ENCODE results near the gene ART1. TPM values are rescaled to one million over a fixed set of nuclear protein-coding genes. Genes with fewer than 3 reads are reported as not detected.
A peak's percentile ranks its signal among the peaks of the same experiment; 100 is the strongest.
"Not testable (repeated sequence)": the region's sequence is repeated elsewhere in the genome, so short reads cannot be mapped to it uniquely, and the experiment has no call there.

The ART1 gene
- total RNA-seq, 1 donor, result not detected

GRCh38 chr11:3641191-3641590 is 3.7 kb upstream of the ART1 start:
- peaks cover 35% of the 10 kb centered on the region for H3K27me3 ChIP-seq (ENCODE audit: insufficient read depth, low read length)
- H3K4me3 ChIP-seq (ENCODE audit: insufficient read depth, low read length), result no peak overlapping the region
- H3K36me3 ChIP-seq (ENCODE audit: insufficient read depth, low read length), result no peaks in the 10 kb centered on the region
- H3K4me1 ChIP-seq (ENCODE audit: insufficient read depth, low read length), result peaks cover 8% of the 10 kb centered on the region
- H3K4me2 ChIP-seq (ENCODE audit: insufficient read depth, low read length), result no peak overlapping the region
- H3K27ac ChIP-seq (ENCODE audit: low read depth, low read length), result no peak overlapping the region
- H3K79me2 ChIP-seq (ENCODE audit: insufficient read depth, low read length), result no peaks in the 10 kb centered on the region
- H3K9me3 ChIP-seq (ENCODE audit: low read depth, low read length), result no peaks in the 10 kb centered on the region
- no peaks in the 10 kb centered on the region for H4K20me1 ChIP-seq (ENCODE audit: insufficient read depth, low read length)
- H2AFZ ChIP-seq (ENCODE audit: low read length), result no peak overlapping the region
- DNase-seq (ENCODE audit: insufficient read length, low spot score, missing footprints), result peak; percentile 66
- TF ChIP-seq CTCF (IDR thresholded peaks at IDR 0.05; ENCODE audit: extremely low read depth, low read depth, low read length), result no peak

GRCh38 chr11:3641701-3642070 is 3.2 kb upstream of the ART1 start, which contains the start of gene ART5:
ART5 (minus strand) TSS chr11:3641992; CDS start chr11:3641862, 130 bp downstream.
- Histone ChIP-seq H3K79me2 (ENCODE audit: insufficient read depth, low read length) (no peaks in the 10 kb centered on the region), H2AFZ (ENCODE audit: low read length) (peak within 1 kb of the TSS; percentile 62), H3K27me3 (ENCODE audit: insufficient read depth, low read length) (peaks cover 40% of the 10 kb centered on the region), H3K9me3 (ENCODE audit: low read depth, low read length) (no peaks in the 10 kb centered on the region), H3K4me1 (ENCODE audit: insufficient read depth, low read length) (peaks cover 8% of the 10 kb centered on the region), H3K4me3 (ENCODE audit: insufficient read depth, low read length) (peak within 1 kb of the TSS; percentile 62), H3K27ac (ENCODE audit: low read depth, low read length) (no peak within 1 kb of the TSS), H3K36me3 (ENCODE audit: insufficient read depth, low read length) (no peaks in the 10 kb centered on the region), H3K4me2 (ENCODE audit: insufficient read depth, low read length) (peak within 1 kb of the TSS; percentile 74), H4K20me1 (ENCODE audit: insufficient read depth, low read length) (no peaks in the 10 kb centered on the region)
- DNase-seq (ENCODE audit: insufficient read length, low spot score, missing footprints), result peak; percentile 82
- no peak for TF ChIP-seq CTCF (IDR thresholded peaks at IDR 0.05; ENCODE audit: extremely low read depth, low read depth, low read length)

- peak overlapping the region; percentile 74 for H3K4me2 ChIP-seq (ENCODE audit: insufficient read depth, low read length)
- H3K9me3 ChIP-seq (ENCODE audit: low read depth, low read length), result no peaks in the 10 kb centered on the region
- DNase-seq (ENCODE audit: insufficient read length, low spot score, missing footprints), result peak; percentile 94
- TF ChIP-seq CTCF (IDR thresholded peaks at IDR 0.05; ENCODE audit: extremely low read depth, low read depth, low read length), result no peak
- H3K27me3 ChIP-seq (ENCODE audit: insufficient read depth, low read length), result peaks cover 40% of the 10 kb centered on the region
- H4K20me1 ChIP-seq (ENCODE audit: insufficient read depth, low read length), result no peaks in the 10 kb centered on the region
- peak overlapping the region; percentile 62 for H3K4me3 ChIP-seq (ENCODE audit: insufficient read depth, low read length)
- no peaks in the 10 kb centered on the region for H3K79me2 ChIP-seq (ENCODE audit: insufficient read depth, low read length)
- H3K36me3 ChIP-seq (ENCODE audit: insufficient read depth, low read length), result no peaks in the 10 kb centered on the region
- no peak overlapping the region for H3K27ac ChIP-seq (ENCODE audit: low read depth, low read length)
- peaks cover 8% of the 10 kb centered on the region for H3K4me1 ChIP-seq (ENCODE audit: insufficient read depth, low read length)
- peak overlapping the region; percentile 62 for H2AFZ ChIP-seq (ENCODE audit: low read length)
Measured at GRCh38 chr11:3642071-3642951, 2.6 kb upstream of the ART1 start.

- H3K27ac ChIP-seq (ENCODE audit: low read depth, low read length); H2AFZ ChIP-seq (ENCODE audit: low read length); H3K9me3 ChIP-seq (ENCODE audit: low read depth, low read length); H3K79me2 ChIP-seq (ENCODE audit: insufficient read depth, low read length); H3K36me3 ChIP-seq (ENCODE audit: insufficient read depth, low read length); DNase-seq (ENCODE audit: insufficient read length, low spot score, missing footprints); H3K4me1 ChIP-seq (ENCODE audit: insufficient read depth, low read length); H4K20me1 ChIP-seq (ENCODE audit: insufficient read depth, low read length); H3K4me3 ChIP-seq (ENCODE audit: insufficient read depth, low read length): not testable (repeated sequence)
- H3K4me2 ChIP-seq (ENCODE audit: insufficient read depth, low read length), result peak overlapping the region; percentile 74
- peaks cover 36% of the 10 kb centered on the region for H3K27me3 ChIP-seq (ENCODE audit: insufficient read depth, low read length)
Measured at GRCh38 chr11:3643102-3643546, 1.8 kb upstream of the ART1 start.

Data from osteoblast (primary cell).